Colon (tissue), 2 donors: ENCODE measurements around the gene ZNF761.
"Not testable (repeated sequence)": the region's sequence is repeated elsewhere in the genome, so short reads cannot be mapped to it uniquely, and the experiment has no call there.

Experiments
- FAIRE-seq: peaks from 2 replicates; lab custom pipeline; 2012; peaks lifted over from hg19 to GRCh38; lab: Jason Lieb, UNC
- donor health status: control.
- donor health status: control.

The ZNF761 gene

GRCh38 chr19:53431399-53432087 lies at the start of gene ZNF761:
TSS of gene ZNF761 (plus strand) at chr19:53431984. CDS start at chr19:53447269, 15,285 bp downstream.
- no peak for FAIRE-seq

GRCh38 chr19:53388168-53388567 lies 43.6 kb upstream of the ZNF761 start:
- no peak for FAIRE-seq

- no peak for FAIRE-seq
Measured at GRCh38 chr19:53388904-53389303, 42.9 kb upstream of the ZNF761 start.

- FAIRE-seq = no peak
Measured at GRCh38 chr19:53389571-53389970, 42.2 kb upstream of the ZNF761 start.

GRCh38 chr19:53389978-53390377 lies 41.8 kb upstream of the ZNF761 start:
- FAIRE-seq = no peak

- FAIRE-seq = no peak
Measured at GRCh38 chr19:53394522-53394973, 37.2 kb upstream of the ZNF761 start.

- no peak for FAIRE-seq
Measured at GRCh38 chr19:53394974-53395839, 36.6 kb upstream of the ZNF761 start, which contains the start of gene ZNF765. TSS of gene ZNF765 (plus strand) at chr19:53395149. CDS start at chr19:53398016, 2,867 bp downstream.

- FAIRE-seq = not testable (repeated sequence)
Measured at GRCh38 chr19:53395840-53396524, 35.8 kb upstream of the ZNF761 start.

GRCh38 chr19:53396525-53396868 lies 35.3 kb upstream of the ZNF761 start:
- FAIRE-seq = no peak

GRCh38 chr19:53397918-53398317 lies 33.9 kb upstream of the ZNF761 start:
- not testable (repeated sequence) for FAIRE-seq

- no peak for FAIRE-seq
Measured at GRCh38 chr19:53409505-53410204, 22.1 kb upstream of the ZNF761 start.

GRCh38 chr19:53420520-53421315 lies 11.1 kb upstream of the ZNF761 start:
- not testable (repeated sequence) for FAIRE-seq

GRCh38 chr19:53422551-53422950 lies 9.2 kb upstream of the ZNF761 start:
- FAIRE-seq = no peak

- not testable (repeated sequence) for FAIRE-seq
Measured at GRCh38 chr19:53423074-53423473, 8.7 kb upstream of the ZNF761 start.

- not testable (repeated sequence) for FAIRE-seq
Measured at GRCh38 chr19:53423680-53424079, 8.1 kb upstream of the ZNF761 start.

GRCh38 chr19:53424968-53425597 lies 6.7 kb upstream of the ZNF761 start:
- FAIRE-seq = no peak

- FAIRE-seq = no peak
Measured at GRCh38 chr19:53432088-53432661, 391 bp downstream of the ZNF761 start.

- FAIRE-seq = not testable (repeated sequence)
Measured at GRCh38 chr19:53443809-53444208, 12.0 kb downstream of the ZNF761 start.

- not testable (repeated sequence) for FAIRE-seq
Measured at GRCh38 chr19:53447196-53447595, 15.4 kb downstream of the ZNF761 start.

- FAIRE-seq = no peak
Measured at GRCh38 chr19:53455828-53456227, 24.0 kb downstream of the ZNF761 start.
